ENCODE results near the gene KLHL29. TPM values are rescaled to one million over a fixed set of nuclear protein-coding genes. Genes with fewer than 3 reads are reported as not detected.

Gene KLHL29
- total RNA-seq, 1 donor from 2014 or later = 17.5 TPM

DNA sequence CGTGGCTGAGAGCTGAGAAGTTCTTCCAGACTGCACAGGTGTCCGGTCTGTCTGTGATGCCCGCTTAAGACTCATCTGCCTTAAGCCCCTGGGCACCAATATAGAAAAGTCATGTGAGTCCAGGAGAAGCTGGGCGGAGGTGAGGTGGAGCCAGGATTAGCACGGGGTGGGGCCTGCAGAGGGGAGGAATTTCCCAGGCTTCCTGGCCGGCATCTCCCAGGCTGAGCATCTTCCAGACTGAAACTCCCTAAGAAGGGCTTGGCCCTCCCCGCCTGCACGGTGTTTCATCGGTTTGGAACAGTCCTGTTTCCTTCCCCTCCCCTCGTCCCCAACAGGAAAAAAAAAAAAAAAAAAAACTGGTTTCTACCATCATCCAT is 271.6 kb downstream of the KLHL29 start:
- no peak overlapping the region for H3K27ac Mint-ChIP-seq (ENCODE audit: unreplicated experiment)
- peaks cover 19% of the 10 kb centered on the region for H3K27me3 Mint-ChIP-seq (ENCODE audit: unreplicated experiment)
- TF ChIP-seq, protein P1, sequence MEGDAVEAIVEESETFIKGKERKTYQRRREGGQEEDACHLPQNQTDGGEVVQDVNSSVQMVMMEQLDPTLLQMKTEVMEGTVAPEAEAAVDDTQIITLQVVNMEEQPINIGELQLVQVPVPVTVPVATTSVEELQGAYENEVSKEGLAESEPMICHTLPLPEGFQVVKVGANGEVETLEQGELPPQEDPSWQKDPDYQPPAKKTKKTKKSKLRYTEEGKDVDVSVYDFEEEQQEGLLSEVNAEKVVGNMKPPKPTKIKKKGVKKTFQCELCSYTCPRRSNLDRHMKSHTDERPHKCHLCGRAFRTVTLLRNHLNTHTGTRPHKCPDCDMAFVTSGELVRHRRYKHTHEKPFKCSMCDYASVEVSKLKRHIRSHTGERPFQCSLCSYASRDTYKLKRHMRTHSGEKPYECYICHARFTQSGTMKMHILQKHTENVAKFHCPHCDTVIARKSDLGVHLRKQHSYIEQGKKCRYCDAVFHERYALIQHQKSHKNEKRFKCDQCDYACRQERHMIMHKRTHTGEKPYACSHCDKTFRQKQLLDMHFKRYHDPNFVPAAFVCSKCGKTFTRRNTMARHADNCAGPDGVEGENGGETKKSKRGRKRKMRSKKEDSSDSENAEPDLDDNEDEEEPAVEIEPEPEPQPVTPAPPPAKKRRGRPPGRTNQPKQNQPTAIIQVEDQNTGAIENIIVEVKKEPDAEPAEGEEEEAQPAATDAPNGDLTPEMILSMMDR (IDR thresholded peaks at IDR 0.05; ENCODE audit: unreplicated experiment) = no peak
- no peak overlapping the region for H3K4me3 Mint-ChIP-seq (ENCODE audit: unreplicated experiment)
- no peaks in the 10 kb centered on the region for H3K9me3 Mint-ChIP-seq (ENCODE audit: unreplicated experiment)
- H3K4me1 Mint-ChIP-seq (ENCODE audit: unreplicated experiment) = peaks cover 4% of the 10 kb centered on the region
- peaks cover 4% of the 10 kb centered on the region for H3K36me3 Mint-ChIP-seq (ENCODE audit: low read depth, unreplicated experiment)
- no peak for DNase-seq (ENCODE audit: low spot score)

GRCh38 chr2:23657371-23657770 is 272.4 kb downstream of the KLHL29 start:
- Mint-ChIP-seq H3K4me3 (ENCODE audit: unreplicated experiment) (no peak overlapping the region), H3K4me1 (ENCODE audit: unreplicated experiment) (peaks cover 4% of the 10 kb centered on the region), H3K9me3 (ENCODE audit: unreplicated experiment) (no peaks in the 10 kb centered on the region), H3K36me3 (ENCODE audit: low read depth, unreplicated experiment) (peaks cover 4% of the 10 kb centered on the region), H3K27me3 (ENCODE audit: unreplicated experiment) (peaks cover 25% of the 10 kb centered on the region), H3K27ac (ENCODE audit: unreplicated experiment) (no peak overlapping the region)
- TF ChIP-seq, protein P1 (IDR thresholded peaks at IDR 0.05; ENCODE audit: unreplicated experiment) = no peak
- no peak for DNase-seq (ENCODE audit: low spot score)

DNA sequence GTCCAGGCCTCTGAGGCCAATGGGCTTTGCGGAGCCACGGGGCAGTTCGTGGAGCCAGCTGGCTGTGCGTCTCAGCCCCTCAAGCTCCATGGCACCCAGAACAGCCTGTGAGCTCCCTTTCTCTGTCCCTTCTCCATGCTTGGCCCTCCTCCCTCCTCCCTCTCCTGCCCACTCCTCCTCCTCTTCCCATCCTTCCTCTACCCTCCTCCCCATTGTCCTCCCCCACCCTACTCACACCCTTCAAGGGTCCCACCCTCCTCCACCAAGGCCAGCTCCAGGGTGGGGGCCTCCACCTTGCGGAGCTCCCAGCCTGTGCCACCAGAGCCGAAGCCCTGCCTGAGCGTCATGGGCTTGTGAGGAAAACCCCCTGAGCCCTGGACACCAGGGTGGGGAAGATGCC is 273.0 kb downstream of the KLHL29 start:
- no peak for DNase-seq (ENCODE audit: low spot score)
- H3K27ac Mint-ChIP-seq (ENCODE audit: unreplicated experiment) = no peak overlapping the region
- H3K4me3 Mint-ChIP-seq (ENCODE audit: unreplicated experiment) = no peak overlapping the region
- H3K4me1 Mint-ChIP-seq (ENCODE audit: unreplicated experiment) = peaks cover 4% of the 10 kb centered on the region
- peaks cover 25% of the 10 kb centered on the region for H3K27me3 Mint-ChIP-seq (ENCODE audit: unreplicated experiment)
- no peaks in the 10 kb centered on the region for H3K9me3 Mint-ChIP-seq (ENCODE audit: unreplicated experiment)
- TF ChIP-seq, protein P1 (IDR thresholded peaks at IDR 0.05; ENCODE audit: unreplicated experiment) = no peak
- peaks cover 2% of the 10 kb centered on the region for H3K36me3 Mint-ChIP-seq (ENCODE audit: low read depth, unreplicated experiment)

DNA sequence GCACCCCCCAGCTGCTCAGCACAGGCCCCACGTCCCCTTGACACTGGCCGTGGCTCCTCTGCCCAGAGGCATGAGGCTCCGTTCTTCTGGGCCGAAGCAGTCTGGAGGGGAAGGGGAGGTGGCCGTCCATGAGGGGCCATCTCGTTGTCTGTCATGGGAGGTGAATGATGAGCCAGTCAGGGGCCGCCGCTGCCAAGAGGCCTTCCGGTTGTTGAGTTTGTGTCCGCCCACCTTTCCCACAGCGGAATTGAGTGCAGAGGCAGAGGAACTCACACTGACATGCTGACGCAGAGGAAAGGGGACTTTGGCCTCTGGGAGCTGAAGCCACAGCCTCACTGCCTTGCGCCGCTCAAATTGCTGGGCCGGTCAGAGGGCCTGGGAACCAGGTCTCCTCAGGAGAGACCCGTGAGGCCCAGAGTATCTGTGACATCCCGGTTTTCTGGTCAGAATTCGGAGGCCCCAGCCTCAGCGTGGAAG is 273.5 kb downstream of the KLHL29 start:
- no peak for DNase-seq (ENCODE audit: low spot score)
- H3K27ac Mint-ChIP-seq (ENCODE audit: unreplicated experiment) = no peak overlapping the region
- no peaks in the 10 kb centered on the region for H3K9me3 Mint-ChIP-seq (ENCODE audit: unreplicated experiment)
- no peaks in the 10 kb centered on the region for H3K36me3 Mint-ChIP-seq (ENCODE audit: low read depth, unreplicated experiment)
- peaks cover 4% of the 10 kb centered on the region for H3K4me1 Mint-ChIP-seq (ENCODE audit: unreplicated experiment)
- H3K4me3 Mint-ChIP-seq (ENCODE audit: unreplicated experiment) = no peak overlapping the region
- peaks cover 21% of the 10 kb centered on the region for H3K27me3 Mint-ChIP-seq (ENCODE audit: unreplicated experiment)
- TF ChIP-seq, protein P1 (IDR thresholded peaks at IDR 0.05; ENCODE audit: unreplicated experiment) = no peak

DNA sequence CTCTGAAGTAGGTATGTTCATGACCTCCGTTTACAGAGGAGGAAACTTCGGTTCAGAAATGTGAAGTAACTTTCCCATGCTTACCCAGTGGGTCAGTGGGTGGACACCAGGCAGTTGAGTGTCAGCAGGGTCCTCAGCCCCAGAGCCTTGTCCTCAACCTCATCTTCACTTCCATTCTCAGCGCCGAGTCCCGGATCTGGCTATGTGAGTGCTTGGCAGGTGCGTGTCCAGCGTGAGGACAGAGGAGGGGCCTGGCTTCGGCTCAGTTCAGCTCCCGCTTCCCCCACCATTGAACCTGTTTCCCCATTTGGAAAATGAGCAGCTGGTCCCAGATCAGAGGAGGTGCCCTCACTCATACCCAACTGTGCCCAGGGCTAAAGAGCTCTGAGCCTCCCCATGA is 274.3 kb downstream of the KLHL29 start:
- TF ChIP-seq, protein P1 (IDR thresholded peaks at IDR 0.05; ENCODE audit: unreplicated experiment) = no peak
- H3K4me1 Mint-ChIP-seq (ENCODE audit: unreplicated experiment) = peaks cover 4% of the 10 kb centered on the region
- no peaks in the 10 kb centered on the region for H3K9me3 Mint-ChIP-seq (ENCODE audit: unreplicated experiment)
- DNase-seq (ENCODE audit: low spot score) = no peak
- H3K36me3 Mint-ChIP-seq (ENCODE audit: low read depth, unreplicated experiment) = no peaks in the 10 kb centered on the region
- no peak overlapping the region for H3K27ac Mint-ChIP-seq (ENCODE audit: unreplicated experiment)
- H3K4me3 Mint-ChIP-seq (ENCODE audit: unreplicated experiment) = no peak overlapping the region
- peaks cover 21% of the 10 kb centered on the region for H3K27me3 Mint-ChIP-seq (ENCODE audit: unreplicated experiment)

Measured in endothelial cell (in vitro differentiated cells).